Sigmoid colon (tissue), 7 donors: ENCODE results near the gene POLR1G. TPM values are rescaled to one million over a fixed set of nuclear protein-coding genes. Genes with fewer than 3 reads are reported as not detected.

Experiments used
- DNase-seq: peaks from one replicate; pipeline ENCODE4 v3.0.0-alpha.2; 2019
- H3K27ac ChIP-seq, 4 donors: fragments of 200-600 bp; sonication (generic); one replicate each; pipeline ENCODE4 v1.5.1; 2016 to 2019; ENCODE audit warnings: mild to moderate bottlenecking in 1 of 4
- H3K27me3 ChIP-seq, 3 donors: fragments of 200-600 bp; sonication (generic); one replicate each; pipeline ENCODE4 v1.5.1; 2019; ENCODE audit warnings: mild to moderate bottlenecking in 1 of 3
- H3K36me3 ChIP-seq, 4 donors: fragments of 200-600 bp; sonication (generic); one replicate each; pipeline ENCODE4 v1.5.1; 2016 to 2019
- H3K4me1 ChIP-seq, 4 donors: fragments of 200-600 bp; sonication (generic); one replicate each; pipeline ENCODE4 v1.5.1; 2017 to 2019
- H3K4me3 ChIP-seq, 4 donors: fragments of 200-600 bp; sonication (generic); one replicate each; pipeline ENCODE4 v1.5.1; 2017 to 2019; ENCODE audit warnings: mild to moderate bottlenecking in 2 of 4, moderate library complexity in 1 of 4
- H3K9me3 ChIP-seq, 4 donors: fragments of 200-600 bp in 3 of 4; sonication (generic) in 3 of 4; one replicate each; pipeline versions ENCODE4 v1.5.1 to v1.6.1; 2013 to 2019
- CTCF ChIP-seq, 4 experiments: fragments of 450-650 bp in 3 of 4; fragments of 200-600 bp in 1 of 4; IDR thresholded peaks; one replicate each; pipeline ENCODE4 v1.5.1; 2016 to 2019; ENCODE audit warnings: antibody characterized with exemption in 4 of 4, mild to moderate bottlenecking in 3 of 4, moderate library complexity in 2 of 4
- EP300 ChIP-seq, 4 donors: sonication (generic); formaldehyde crosslinking; IDR thresholded peaks; one replicate each; pipeline ENCODE4 v1.6.1; 2017; ENCODE audit warnings: antibody characterized with exemption in 4 of 4
- POLR2A ChIP-seq, 2 donors: fragments of 450-650 bp; IDR thresholded peaks; one replicate each; pipeline ENCODE4 v1.6.1; 2016; ENCODE audit warnings: antibody characterized with exemption in 2 of 2, mild to moderate bottlenecking in 2 of 2, moderate library complexity in 2 of 2
- POLR2AphosphoS5 ChIP-seq, 4 donors: sonication (generic); formaldehyde crosslinking; IDR thresholded peaks; one replicate each; pipeline ENCODE4 v1.6.1; 2017; ENCODE audit warnings: antibody characterized with exemption in 4 of 4
- WGBS, 2 donors: extraction: QIAGEN DNeasy Blood & Tissue Kit; methylation state at CpG; one replicate each; pipeline ENCODE4 v1.1.7; 2013; 5-methylcytosine and 5-hydroxymethylcytosine counted together
- intact Hi-C: fragments of 100-400 bp; cut with DNase I; formaldehyde crosslinking; loops from one replicate; pipeline ENCODE4 v1.15.1; 2023
- polyA plus RNA-seq, 3 donors: library from polyadenylated mRNA; stranded (reverse); fragments of 200-250 nt; gene quantifications; one replicate each; pipeline ENCODE4 v1.2.3, GENCODE V29; 2013
- total RNA-seq, 4 donors: library from RNA; depleted of rRNA; stranded (reverse); fragments of >200 nt; gene quantifications; one replicate each; pipeline ENCODE4 v1.1.0, GENCODE V29; 2016
- donor health status: healthy with polysubstance abuse.
- donor health status: Bipolar disorder and iron deficiency.
- donor health status: healthy.

The POLR1G gene
- total and polyA plus RNA-seq, 7 donors = 1.2 to 5.6 (median 3.6) TPM

GRCh38 chr19:45385392-45386221 lies 20.8 kb upstream of the POLR1G start:
- Histone ChIP-seq H3K4me1 (peaks cover 0 to 11% (median 8%) of the 10 kb centered on the region in 4 donors), H3K9me3 (no peaks in the 10 kb centered on the region), H3K27me3 (peaks cover 14 to 35% (median 22%) of the 10 kb centered on the region in 3 donors), H3K27ac (no peak overlapping the region), H3K36me3 (no peaks in the 10 kb centered on the region), H3K4me3 (no peak overlapping the region)
- WGBS, 2 donors = 17 to 23% methylated on average over 75 of the region's 75 CpGs
- intact Hi-C loops = no loop called here
- DNase-seq = no peak
- TF ChIP-seq POLR2A (IDR thresholded peaks at IDR 0.05) (no peak), CTCF (IDR thresholded peaks at IDR 0.05) (no peak), EP300 (IDR thresholded peaks at IDR 0.05) (no peak), POLR2AphosphoS5 (IDR thresholded peaks at IDR 0.05) (no peak)

DNA sequence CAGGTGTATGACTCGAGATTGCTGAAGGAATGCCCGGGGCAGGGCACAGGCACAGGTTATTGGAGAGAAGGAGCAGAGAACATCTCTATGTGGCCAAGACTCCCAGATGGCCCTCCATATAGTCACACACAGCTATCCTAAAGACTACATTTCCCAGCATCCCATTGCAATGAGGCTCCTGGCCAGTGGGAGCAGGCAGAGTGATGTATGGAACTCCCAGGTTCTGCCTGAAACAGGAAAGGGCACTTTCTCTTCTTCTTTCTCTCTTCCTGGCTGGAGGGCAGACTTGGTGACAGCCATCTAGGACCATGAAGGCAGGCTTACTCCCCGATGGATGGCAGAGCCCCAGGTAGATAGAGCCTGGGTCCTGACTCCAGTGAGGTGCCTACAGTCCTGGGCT lies 15.1 kb upstream of the POLR1G start:
- Histone ChIP-seq H3K36me3 (no peaks in the 10 kb centered on the region), H3K9me3 (no peaks in the 10 kb centered on the region), H3K4me3 (no peak overlapping the region), H3K27me3 (peaks cover under 1 to 14% (median 6%) of the 10 kb centered on the region in 3 donors), H3K4me1 (no peaks in the 10 kb centered on the region), H3K27ac (no peak overlapping the region)
- WGBS, 2 donors = 78 to 84% methylated on average over 3 of the region's 3 CpGs
- intact Hi-C loops = no loop called here
- DNase-seq = no peak
- no peak for TF ChIP-seq POLR2A (IDR thresholded peaks at IDR 0.05)
- no peak for TF ChIP-seq CTCF (IDR thresholded peaks at IDR 0.05)
- TF ChIP-seq EP300 (IDR thresholded peaks at IDR 0.05) = no peak
- no peak for TF ChIP-seq POLR2AphosphoS5 (IDR thresholded peaks at IDR 0.05)

DNA sequence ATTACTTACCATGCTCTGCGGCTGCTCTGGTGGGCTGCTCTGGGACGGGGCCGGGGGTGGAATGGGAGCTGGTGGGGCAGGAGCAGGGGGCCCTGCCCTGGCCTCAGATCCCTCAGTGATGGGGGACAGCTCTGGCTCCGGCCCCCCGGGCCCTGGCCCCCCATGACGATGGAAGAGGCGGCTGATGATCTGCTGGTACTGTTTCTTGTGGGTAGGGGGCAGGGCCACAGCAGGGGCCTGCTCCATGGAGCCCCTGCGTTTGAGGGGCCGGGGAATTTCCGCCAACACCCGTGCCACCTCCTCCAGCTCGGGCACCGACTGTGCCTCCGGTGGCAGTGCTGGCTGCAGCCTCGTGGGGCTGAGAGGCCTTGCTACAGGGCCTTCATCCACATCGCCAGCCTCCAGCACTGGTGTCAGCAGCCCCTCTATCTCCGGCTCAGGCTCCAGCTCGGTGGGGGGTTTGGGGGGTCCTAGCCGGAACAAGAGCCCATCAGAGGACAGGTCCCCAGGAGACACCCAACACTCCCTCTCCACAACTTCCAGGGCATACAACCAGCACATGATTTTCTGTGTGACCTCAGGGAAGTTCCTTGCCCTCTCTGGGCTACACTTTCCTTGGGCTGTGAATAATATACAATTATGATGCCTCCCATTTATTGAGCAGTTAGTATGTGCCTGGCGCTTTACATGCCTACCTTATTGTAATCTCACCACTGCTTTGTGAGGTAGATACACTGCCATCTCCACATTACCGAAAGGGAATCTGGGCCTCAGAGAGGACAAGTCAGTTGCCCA lies 14.4 kb upstream of the POLR1G start:
- Histone ChIP-seq H3K27ac (no peak overlapping the region), H3K27me3 (peaks cover 0 to 14% (median under 1%) of the 10 kb centered on the region in 3 donors), H3K4me3 (no peak overlapping the region), H3K9me3 (no peaks in the 10 kb centered on the region), H3K4me1 (no peaks in the 10 kb centered on the region), H3K36me3 (no peaks in the 10 kb centered on the region)
- 94 to 95% methylated on average over 21 of the region's 21 CpGs for WGBS, 2 donors
- intact Hi-C loops = no loop called here
- no peak for DNase-seq
- TF ChIP-seq POLR2AphosphoS5 (IDR thresholded peaks at IDR 0.05) (no peak), POLR2A (IDR thresholded peaks at IDR 0.05) (no peak), EP300 (IDR thresholded peaks at IDR 0.05) (no peak), CTCF (IDR thresholded peaks at IDR 0.05) (no peak)

GRCh38 chr19:45395821-45396617 lies 10.4 kb upstream of the POLR1G start:
- Histone ChIP-seq H3K4me1 (peaks cover 0 to 13% (median 12%) of the 10 kb centered on the region in 4 donors), H3K9me3 (no peaks in the 10 kb centered on the region), H3K27ac (no peak overlapping the region), H3K27me3 (peaks cover 0 to 7% (median 0%) of the 10 kb centered on the region in 3 donors), H3K4me3 (no peak overlapping the region), H3K36me3 (no peaks in the 10 kb centered on the region)
- 52 to 88% methylated on average over 59 of the region's 59 CpGs for WGBS, 2 donors
- no peak for TF ChIP-seq POLR2AphosphoS5 (IDR thresholded peaks at IDR 0.05)
- TF ChIP-seq CTCF (IDR thresholded peaks at IDR 0.05) = no peak
- TF ChIP-seq EP300 (IDR thresholded peaks at IDR 0.05) = no peak
- TF ChIP-seq POLR2A (IDR thresholded peaks at IDR 0.05) = no peak
- intact Hi-C loops = no loop called here
- DNase-seq = no peak
